Measurements from ENCODE around the gene CFAP69. TPM values are rescaled to one million over a fixed set of nuclear protein-coding genes. Genes with fewer than 3 reads are reported as not detected.
A peak's percentile ranks its signal among the peaks of the same experiment; 100 is the strongest.

CFAP69 gene
- total RNA-seq, 1 experiment from 2014 or later = 3.4 TPM

GRCh38 chr7:90224195-90224594 is 20.8 kb upstream of the CFAP69 start (continued):
- TF ChIP-seq ERG (CRISPR knock-in tag; IDR thresholded peaks at IDR 0.05) = no peak
- no peak for TF ChIP-seq E2F5 (CRISPR knock-in tag; IDR thresholded peaks at IDR 0.05)
- TF ChIP-seq STAT6 (CRISPR knock-in tag; conservative IDR thresholded peaks at IDR 0.05; ENCODE audit: low read depth) = no peak
- no peak for TF ChIP-seq GTF2I (CRISPR knock-in tag; conservative IDR thresholded peaks at IDR 0.05)
- no peak for TF ChIP-seq PRDM15 (CRISPR knock-in tag; IDR thresholded peaks at IDR 0.05)
- TF ChIP-seq CREM (CRISPR knock-in tag; IDR thresholded peaks at IDR 0.05) = no peak
- TF ChIP-seq ZNF121 (CRISPR knock-in tag; IDR thresholded peaks at IDR 0.05) = no peak

- Mint-ChIP-seq H3K9me3 (no peaks in the 10 kb centered on the region), H3K27ac (peak overlapping the region; percentile 97), H3K4me3 (peak overlapping the region; percentile 37), H3K27me3 (ENCODE audit: low read depth) (no peaks in the 10 kb centered on the region), H3K36me3 (peaks cover 3% of the 10 kb centered on the region; the same call in 1 of the 2 replicates), H3K4me1 (peaks cover 40% of the 10 kb centered on the region)
- POLR2A ChIA-PET = no interaction called here
- DNase-seq (ENCODE audit: low spot score) = no peak
- no peak for ATAC-seq
- CTCF ChIA-PET = interaction anchor here (3.3 kb wide), 1 partner anchor 13 kb away, joined by 29 read pairs; the partner anchor contains the start of gene STEAP2
- TF ChIP-seq GABPB1 (CRISPR knock-in tag; IDR thresholded peaks at IDR 0.05) (no peak), E2F1 (CRISPR knock-in tag; IDR thresholded peaks at IDR 0.05) (no peak), NR3C1 (CRISPR knock-in tag; conservative IDR thresholded peaks at IDR 0.05; ENCODE audit: low read depth) (no peak), NR1H2 (CRISPR knock-in tag; IDR thresholded peaks at IDR 0.05) (no peak), USF1 (CRISPR knock-in tag; IDR thresholded peaks at IDR 0.05) (no peak), ZNF416 (CRISPR knock-in tag; IDR thresholded peaks at IDR 0.05) (no peak), ATF2 (CRISPR knock-in tag; IDR thresholded peaks at IDR 0.05; ENCODE audit: borderline replicate concordance, low read depth) (no peak), ZNF219 (CRISPR knock-in tag; IDR thresholded peaks at IDR 0.05; ENCODE audit: borderline replicate concordance) (no peak), ZNF138 (CRISPR knock-in tag; conservative IDR thresholded peaks at IDR 0.05) (no peak), PRRX2 (CRISPR knock-in tag; IDR thresholded peaks at IDR 0.05) (no peak), ZBTB43 (CRISPR knock-in tag; IDR thresholded peaks at IDR 0.05) (no peak), SOX15 (CRISPR knock-in tag; IDR thresholded peaks at IDR 0.05) (no peak), ZNF423 (CRISPR knock-in tag; IDR thresholded peaks at IDR 0.05) (no peak), RELA (CRISPR knock-in tag; IDR thresholded peaks at IDR 0.05; ENCODE audit: borderline replicate concordance) (no peak), NR2C2 (CRISPR knock-in tag; IDR thresholded peaks at IDR 0.05) (no peak), CBFB (CRISPR knock-in tag; IDR thresholded peaks at IDR 0.05; ENCODE audit: low read depth) (no peak), TCF7 (CRISPR knock-in tag; IDR thresholded peaks at IDR 0.05; ENCODE audit: low read depth) (no peak), JUN (CRISPR knock-in tag; IDR thresholded peaks at IDR 0.05) (no peak), GTF2I (CRISPR knock-in tag; conservative IDR thresholded peaks at IDR 0.05) (no peak)
Measured at GRCh38 chr7:90225181-90225580, 19.8 kb upstream of the CFAP69 start.

Data from WTC11 (cell line).